HG03139 (cell line): ENCODE results near the gene TPST1.
"Not testable (repeated sequence)": the region's sequence is repeated elsewhere in the genome, so short reads cannot be mapped to it uniquely, and the experiment has no call there.

ENCODE experiments used
- ATAC-seq: cut with Tn5 transposase; IDR thresholded peaks from one replicate; pipeline ENCODE4 v1.9.1; 2021; ENCODE audit not compliant: unreplicated experiment

Gene TPST1

DNA sequence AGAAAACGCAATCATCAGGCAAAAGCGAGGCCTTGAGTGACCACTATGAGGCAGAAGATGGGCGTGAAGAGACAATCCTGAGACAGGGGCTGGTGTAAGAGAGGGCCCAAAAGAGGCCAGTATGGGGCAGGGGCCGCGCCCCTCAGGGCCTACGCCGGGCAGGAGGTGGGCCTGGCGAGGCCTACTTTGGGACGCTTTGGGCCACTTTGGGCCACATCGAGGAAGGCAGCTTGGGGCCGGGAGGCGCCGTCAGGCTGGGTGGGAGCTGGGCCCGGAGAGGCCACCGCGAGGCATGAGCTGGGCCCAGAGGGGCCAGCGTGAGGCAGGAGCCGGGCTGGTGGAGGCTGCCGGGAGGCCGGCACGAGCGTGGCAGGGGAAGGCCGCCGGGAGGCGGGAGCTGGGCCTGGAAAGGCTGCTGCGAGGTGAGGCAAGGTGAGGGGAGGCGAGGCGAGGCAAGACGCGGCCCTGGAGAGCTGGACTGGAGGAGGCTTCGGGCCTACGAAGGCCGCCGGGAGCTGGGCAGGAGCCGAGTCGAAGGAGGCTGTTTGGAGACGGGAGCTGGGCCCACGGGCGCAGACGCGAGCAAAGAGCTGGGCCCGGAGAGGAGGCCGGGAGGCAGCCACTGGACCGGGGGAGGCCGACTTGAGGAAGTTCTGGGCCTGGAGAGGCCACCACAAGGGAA, 171.3 kb downstream of the TPST1 start:
- no peak for ATAC-seq

DNA sequence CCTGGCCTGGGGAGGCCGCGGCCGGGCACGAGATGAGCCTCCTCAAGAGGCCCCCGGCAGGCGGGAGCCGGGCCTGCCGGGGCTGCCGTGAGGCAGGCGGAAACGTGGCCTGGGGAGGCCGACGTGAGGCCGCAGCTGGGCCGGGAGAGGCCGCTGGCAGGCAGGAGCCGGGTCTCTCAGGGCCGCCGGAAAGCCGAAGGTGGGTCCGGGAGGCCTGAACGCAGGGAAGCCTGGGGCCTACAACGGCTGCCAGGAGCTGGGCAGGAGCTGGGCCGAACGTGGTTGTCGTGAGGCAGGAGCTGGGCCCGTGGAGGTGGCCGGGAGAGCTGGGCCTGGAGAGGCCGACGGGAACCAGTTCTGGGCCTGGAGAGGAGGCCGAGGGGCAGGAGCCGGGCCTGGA, 171.9 kb downstream of the TPST1 start:
- no peak for ATAC-seq

DNA sequence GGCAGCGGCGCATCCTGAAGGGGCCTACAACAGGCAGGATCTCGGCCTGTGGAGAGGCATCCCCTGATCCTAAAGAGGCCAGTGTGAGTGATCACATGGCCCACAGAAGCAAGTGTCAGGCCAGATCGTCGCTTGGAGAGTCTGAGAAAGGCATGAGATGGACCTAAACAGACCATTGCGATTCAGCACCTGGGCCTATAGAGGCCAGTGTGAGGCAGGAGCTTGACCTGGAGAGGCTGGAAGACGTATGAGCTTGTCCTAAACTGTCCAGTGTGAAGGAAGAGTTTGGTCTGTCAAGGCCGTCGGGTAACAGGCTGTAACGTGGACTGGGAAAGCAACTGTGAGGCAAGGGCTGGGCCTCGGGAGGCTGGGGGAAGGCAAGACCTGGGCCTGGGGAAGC, 172.6 kb downstream of the TPST1 start:
- no peak for ATAC-seq

DNA sequence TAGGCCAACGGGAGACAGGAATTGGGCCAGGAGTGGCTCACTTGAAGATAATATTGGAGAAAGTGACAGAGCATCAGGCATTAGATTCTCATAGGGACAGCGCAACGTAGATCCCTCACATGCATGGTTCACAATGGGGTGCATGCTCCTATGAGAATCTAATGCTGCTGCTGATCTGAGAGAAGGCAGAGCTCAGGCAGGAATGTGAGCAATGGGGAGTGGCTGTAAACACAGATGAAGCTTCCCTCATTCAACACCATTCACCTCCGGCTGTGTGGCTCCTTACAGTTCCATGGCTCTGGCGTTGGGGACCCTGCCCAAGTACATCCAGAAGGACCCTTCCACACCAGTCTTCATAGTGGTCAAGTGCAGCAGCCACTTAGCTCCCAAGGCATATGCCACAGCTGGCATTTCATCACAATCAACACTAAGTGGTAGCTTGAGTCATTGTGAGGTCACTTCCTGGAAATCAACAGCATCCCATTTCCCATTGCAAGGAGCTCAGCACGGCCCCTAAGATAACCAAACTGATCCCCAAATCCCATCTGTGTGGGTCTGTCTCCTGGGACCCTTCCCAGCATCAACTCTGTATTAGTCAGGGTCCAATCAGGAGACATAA, 174.5 kb downstream of the TPST1 start:
- no peak for ATAC-seq

DNA sequence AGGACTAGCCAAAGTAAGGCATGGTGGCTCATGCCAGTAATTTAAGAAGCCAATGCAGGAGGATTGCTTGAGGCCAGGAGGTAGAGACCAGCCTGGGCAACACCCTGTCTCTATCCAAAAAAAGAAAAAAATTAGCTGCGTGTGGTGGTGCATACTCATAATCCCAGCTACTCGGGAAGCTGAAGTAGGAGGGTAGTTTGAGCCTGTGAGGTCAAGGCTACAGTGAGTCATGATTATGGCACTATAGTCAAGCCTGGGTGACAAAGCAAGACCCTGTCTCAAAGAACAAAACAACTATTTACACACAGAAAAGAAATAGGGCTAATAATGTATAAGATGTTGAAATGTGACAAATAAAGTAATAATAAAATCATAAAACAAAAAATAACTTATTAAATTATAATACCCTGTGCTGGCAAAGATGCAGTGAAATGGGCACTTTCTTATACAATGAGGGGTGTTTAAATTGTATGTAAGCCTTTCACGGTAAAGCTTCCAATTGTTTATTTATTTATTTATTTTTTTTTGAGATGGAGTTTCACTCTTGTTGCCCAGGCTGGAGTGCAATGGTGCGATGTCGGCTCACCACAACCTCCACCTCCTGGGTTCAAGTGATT, 175.2 kb downstream of the TPST1 start:
- no peak for ATAC-seq

DNA sequence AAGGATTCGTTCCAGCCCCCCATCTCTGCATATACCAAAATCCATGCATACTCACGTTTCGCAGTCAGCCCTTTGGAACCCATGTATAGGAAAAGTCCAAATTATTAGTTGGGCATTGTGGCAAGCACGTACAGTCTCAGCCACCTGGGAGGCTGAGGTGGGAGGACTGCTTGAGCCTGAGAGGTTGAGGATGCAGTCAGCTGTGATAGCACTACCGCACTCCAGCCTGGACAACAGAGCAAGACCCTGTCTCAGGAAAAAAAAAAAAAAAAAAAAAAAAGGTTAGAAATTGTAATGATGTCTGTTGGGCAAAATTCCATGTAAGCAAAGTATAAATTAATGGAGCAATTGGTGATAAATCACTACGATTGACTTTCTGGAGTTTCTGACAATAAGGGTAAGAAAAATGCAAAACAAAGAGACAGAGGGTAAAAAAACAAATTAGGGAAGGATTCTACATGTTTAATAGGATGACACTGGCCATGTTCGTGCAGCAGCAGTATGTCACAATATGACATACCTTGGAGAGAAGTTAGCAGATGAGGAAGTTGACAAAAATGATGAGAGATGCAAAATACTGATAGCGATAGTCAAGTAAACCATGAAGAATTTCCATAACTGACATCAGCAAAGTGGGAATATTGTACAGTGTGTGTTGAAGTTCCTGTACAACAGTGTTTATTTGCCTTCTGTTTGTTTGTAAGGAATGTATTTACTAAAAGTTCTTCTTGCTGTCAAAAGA, 177.2 kb downstream of the TPST1 start:
- not testable (repeated sequence) for ATAC-seq

DNA sequence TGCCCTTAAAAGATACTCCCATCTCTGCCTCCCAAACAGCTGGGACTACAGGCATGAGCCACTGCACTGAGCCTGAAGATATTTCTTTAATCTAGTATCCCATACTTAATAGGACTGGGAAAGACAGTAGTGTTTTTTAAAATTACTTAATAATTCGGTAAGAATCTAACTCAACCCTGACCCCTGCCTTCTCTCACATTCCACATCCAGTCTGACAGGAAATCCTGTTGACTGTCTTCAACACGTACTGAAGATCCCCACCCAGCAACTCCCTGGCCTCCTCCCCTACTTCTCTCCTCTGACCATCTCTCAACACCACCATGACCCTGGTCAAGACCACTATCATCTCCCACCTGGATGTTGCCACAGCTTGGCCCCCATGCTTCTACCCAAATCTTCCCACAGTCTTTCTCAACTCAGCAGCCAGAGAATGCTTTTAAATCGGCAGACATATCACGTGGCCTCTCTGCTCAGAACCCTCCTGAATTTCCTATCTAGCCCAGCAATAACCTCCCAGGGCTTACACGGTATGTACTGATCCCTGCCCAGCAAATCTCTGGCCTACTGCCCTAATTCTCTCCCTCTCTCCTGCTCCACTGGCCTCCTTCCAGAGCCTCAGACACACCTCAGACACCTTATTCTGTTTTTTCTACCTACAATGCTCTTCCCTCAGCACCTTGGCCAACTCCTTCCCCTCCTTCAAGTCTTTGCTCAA, 180.2 kb downstream of the TPST1 start:
- ATAC-seq = not testable (repeated sequence)

DNA sequence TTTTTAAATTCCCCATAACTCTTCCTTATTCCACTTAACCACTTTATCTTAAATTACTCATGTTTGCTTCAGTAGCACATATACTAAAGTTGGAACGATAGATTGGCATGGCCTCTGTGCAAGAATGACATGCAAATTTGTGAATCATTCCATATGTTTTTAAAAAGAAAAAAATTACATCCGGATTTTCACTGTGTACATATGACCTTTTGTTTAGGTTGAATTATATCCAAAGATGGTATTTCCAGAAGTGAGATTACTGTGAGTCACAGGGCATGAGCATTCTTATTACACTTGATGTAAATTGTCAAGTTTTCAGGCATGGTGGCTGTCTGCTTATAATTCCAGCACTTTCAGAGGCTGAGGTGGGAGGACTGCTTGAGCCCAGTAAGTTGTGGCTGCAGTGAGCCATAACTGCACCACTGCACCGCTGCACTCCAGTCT, 190.0 kb downstream of the TPST1 start:
- not testable (repeated sequence) for ATAC-seq

DNA sequence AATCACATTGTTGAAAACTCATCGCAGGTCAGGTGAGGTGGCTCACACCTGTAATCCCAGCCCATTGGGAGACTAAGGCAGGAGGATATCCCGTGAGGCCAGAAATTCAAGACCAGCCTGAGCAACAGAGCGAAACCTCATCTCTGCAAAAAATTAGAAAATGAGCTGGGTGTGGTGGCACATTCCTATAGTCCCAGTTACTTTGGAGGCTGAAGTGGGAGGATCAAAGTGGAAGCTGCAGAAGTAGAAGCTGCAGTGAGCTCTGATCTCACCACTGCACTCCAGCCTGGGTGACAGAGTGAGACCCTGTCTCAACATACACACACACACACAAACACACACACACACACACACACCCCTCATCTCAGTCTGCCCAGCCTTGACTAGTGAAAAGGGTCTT, 190.9 kb downstream of the TPST1 start:
- ATAC-seq = not testable (repeated sequence)

DNA sequence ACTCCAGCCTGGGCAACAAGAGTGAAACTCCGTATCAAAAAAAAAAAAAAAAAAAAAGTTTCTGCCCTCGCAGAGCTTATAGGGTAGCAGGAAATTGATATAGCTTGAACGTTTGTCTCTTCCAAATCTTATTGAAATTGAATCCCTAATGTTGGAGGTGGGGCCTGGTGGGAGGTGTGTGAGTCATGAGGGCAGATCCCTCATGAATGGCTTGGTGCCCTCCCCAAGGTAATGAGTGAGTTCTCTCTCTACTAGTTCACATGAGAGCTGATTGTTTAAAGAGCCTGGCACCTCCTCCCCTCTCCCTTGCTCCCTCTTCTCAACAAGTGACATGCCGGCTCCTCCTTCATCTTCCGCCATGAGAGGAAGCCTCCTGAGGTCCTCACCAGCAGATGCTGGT, 193.7 kb downstream of the TPST1 start:
- ATAC-seq = not testable (repeated sequence)

DNA sequence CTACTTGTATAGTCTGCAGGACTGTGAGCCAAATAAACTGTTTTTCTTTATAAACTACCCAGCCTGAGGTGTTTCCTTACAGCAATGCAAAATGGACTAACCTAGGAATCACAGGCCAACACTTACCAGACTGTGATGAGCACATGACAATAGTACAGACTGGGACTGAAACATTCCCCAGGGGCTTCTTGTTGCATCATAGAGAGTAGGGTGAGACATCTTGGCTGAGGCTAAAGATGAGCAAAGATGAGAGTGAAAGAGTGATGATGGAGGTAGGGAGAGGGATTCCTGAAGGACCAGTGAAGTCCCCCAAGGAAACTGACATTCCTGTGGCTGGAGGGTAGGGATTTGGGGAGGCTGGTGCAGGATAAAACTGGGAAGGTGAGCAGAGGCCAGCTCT, 194.4 kb downstream of the TPST1 start:
- no peak for ATAC-seq

DNA sequence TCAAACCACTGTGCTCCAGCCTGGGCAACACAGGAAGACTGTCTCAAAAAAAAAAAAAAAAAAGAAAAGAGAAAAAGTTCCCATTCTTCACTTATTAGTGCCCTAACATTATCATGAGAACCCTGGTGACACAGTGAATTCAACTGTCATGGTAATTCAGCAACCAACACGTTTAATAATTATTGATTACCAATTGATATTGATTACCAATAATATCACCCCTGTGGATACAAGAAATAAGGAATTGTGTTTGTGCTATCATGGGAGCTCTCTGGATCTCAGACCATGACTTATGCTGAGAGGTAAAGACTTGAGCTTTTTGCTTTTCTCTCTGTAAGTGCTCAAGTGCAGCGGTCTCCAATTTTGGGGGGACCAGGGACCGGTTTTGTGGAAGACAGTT, 195.3 kb downstream of the TPST1 start:
- no peak for ATAC-seq

DNA sequence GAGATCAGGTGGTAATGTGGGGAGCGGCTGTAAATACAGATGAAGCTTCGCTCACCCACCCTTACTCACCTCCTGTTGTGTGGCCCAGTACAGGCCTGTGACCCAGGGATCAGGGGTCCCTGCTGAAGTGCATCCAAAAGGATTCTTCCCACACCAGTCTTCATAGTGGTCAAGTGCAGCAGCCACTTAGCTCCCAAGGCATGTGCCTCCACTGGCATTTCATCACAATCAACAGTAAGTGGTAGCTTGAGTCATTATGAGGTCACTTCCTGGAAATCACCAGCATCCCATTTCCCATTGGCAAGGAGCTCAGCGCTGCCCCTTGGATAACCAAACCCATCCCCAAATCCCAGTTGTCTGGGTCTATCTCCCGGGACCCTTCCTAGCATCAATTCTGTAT, 196.0 kb downstream of the TPST1 start:
- not testable (repeated sequence) for ATAC-seq

DNA sequence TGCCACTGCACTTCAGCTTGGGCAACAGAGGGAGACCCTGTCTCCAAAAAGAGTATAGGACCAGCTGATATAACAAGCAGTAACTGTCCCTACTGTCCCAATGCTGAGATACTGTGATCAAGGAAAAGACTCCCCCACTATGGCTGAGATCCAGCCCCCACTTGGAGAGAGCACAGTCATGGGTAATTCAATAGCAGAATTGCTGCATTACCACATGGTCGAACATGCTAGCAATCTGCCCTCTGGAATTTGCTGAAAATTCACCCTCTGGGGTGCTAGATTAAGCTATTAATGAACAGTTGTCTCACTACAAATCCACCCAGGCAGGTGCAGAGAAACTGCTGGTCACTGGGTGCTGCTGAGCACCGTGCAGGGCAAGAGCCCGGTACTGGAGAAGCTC, 196.8 kb downstream of the TPST1 start:
- not testable (repeated sequence) for ATAC-seq

DNA sequence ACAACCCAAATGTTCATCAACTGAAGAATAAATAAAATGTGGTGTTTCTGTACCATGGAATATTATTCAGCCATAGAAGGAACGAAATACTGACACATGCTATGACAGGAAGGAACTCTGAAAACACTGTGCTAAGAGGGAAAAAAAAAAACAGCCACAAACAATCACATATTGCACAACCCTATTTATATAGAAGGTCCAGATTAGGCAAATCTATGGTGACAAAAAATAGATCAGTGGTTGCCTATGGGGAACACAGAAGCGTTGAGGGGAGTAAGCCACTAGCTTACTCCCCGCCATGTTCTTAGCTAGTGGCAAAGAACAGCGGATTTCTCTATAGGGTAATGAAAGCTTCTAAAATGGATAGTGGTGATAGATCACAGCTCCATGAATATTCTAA, 198.4 kb downstream of the TPST1 start:
- ATAC-seq = no peak

DNA sequence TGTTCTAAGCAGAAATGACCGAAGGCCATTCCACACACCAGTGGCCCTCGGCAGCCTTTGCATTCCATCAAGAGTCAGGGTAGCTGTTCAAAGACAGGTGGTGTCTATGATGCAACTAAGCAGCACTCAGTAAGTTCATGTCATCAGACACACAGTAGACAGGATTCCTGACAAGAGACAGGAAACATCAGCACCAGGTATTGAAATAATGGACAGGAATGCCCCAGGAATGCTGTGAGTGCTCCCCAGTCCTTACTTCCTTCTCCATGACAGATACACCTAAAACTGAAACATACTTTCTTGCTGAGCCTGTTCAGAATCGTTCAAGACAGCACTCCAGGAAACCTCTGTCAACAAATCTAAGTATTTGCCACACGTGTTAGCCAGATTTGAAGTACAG, 204.4 kb downstream of the TPST1 start:
- ATAC-seq = no peak
